ENCODE data around the gene NEK9.

The NEK9 gene

GRCh38 chr14:75050852-75051555, 75.8 kb downstream of the NEK9 start, which contains the start of gene MLH3:
Gene MLH3, minus strand, starts transcription at chr14:75051467. Its CDS starts 1,812 bp downstream, at chr14:75049655.
- peaks cover 35% of the 10 kb centered on the region; the same call in 1 of the 2 replicates for H3K36me3 ChIP-seq (ENCODE audit: insufficient read depth, low read length)
- H3K27me3 ChIP-seq (ENCODE audit: insufficient read depth, low read length) = no peaks in the 10 kb centered on the region
- H3K9me3 ChIP-seq (ENCODE audit: low read length) = no peaks in the 10 kb centered on the region
- H3K9ac ChIP-seq (ENCODE audit: low read length) = peak within 1 kb of the TSS; percentile 85
- no peaks in the 10 kb centered on the region for H4K20me1 ChIP-seq (ENCODE audit: insufficient read depth, low read length)
- H2AFZ ChIP-seq (ENCODE audit: low read length) = no peak within 1 kb of the TSS
- peaks cover 21% of the 10 kb centered on the region for H3K4me1 ChIP-seq (ENCODE audit: insufficient read depth, low read length, severe bottlenecking)
- peak within 1 kb of the TSS; percentile 78 for H3K4me2 ChIP-seq (ENCODE audit: low read length)
- peak within 1 kb of the TSS; percentile 13 for H3K27ac ChIP-seq (ENCODE audit: low read depth, low read length, poor library complexity, severe bottlenecking)
- no peaks in the 10 kb centered on the region for H3K9me2 ChIP-seq (ENCODE audit: low read depth, low read length)
- TF ChIP-seq CTCF (IDR thresholded peaks at IDR 0.05; ENCODE audit: low read length) = no peak
- no peak for TF ChIP-seq EZH2 (IDR thresholded peaks at IDR 0.05; ENCODE audit: borderline replicate concordance, low read length)
- peak within 1 kb of the TSS; percentile 73 for H3K4me3 ChIP-seq (ENCODE audit: low read depth, low read length, poor library complexity, severe bottlenecking)
- 0 out of 2 replicates have a peak, but pooled peaks cover 7% of the 10 kb centered on the region for H3F3A ChIP-seq (ENCODE audit: insufficient read depth, low read length)
- H3K79me2 ChIP-seq (ENCODE audit: insufficient read depth, low read length) = no peaks in the 10 kb centered on the region

GRCh38 chr14:75049731-75050201, 77.1 kb downstream of the NEK9 start:
- Histone ChIP-seq H3K27ac (ENCODE audit: low read depth, low read length, poor library complexity, severe bottlenecking) (no peak overlapping the region), H3K4me3 (ENCODE audit: low read depth, low read length, poor library complexity, severe bottlenecking) (peak overlapping the region; percentile 73), H3K4me2 (ENCODE audit: low read length) (peak overlapping the region; percentile 78), H3F3A (ENCODE audit: insufficient read depth, low read length) (0 out of 2 replicates have a peak, but pooled peaks cover 7% of the 10 kb centered on the region), H2AFZ (ENCODE audit: low read length) (no peak overlapping the region), H3K4me1 (ENCODE audit: insufficient read depth, low read length, severe bottlenecking) (peaks cover 25% of the 10 kb centered on the region), H3K9ac (ENCODE audit: low read length) (no peak overlapping the region), H3K27me3 (ENCODE audit: insufficient read depth, low read length) (no peaks in the 10 kb centered on the region), H3K36me3 (ENCODE audit: insufficient read depth, low read length) (peaks cover 27% of the 10 kb centered on the region; the same call in 1 of the 2 replicates), H3K9me3 (ENCODE audit: low read length) (no peaks in the 10 kb centered on the region), H3K79me2 (ENCODE audit: insufficient read depth, low read length) (no peaks in the 10 kb centered on the region), H4K20me1 (ENCODE audit: insufficient read depth, low read length) (no peaks in the 10 kb centered on the region), H3K9me2 (ENCODE audit: low read depth, low read length) (no peaks in the 10 kb centered on the region)
- TF ChIP-seq CTCF (IDR thresholded peaks at IDR 0.05; ENCODE audit: low read length) (no peak), EZH2 (IDR thresholded peaks at IDR 0.05; ENCODE audit: borderline replicate concordance, low read length) (no peak)

DNA sequence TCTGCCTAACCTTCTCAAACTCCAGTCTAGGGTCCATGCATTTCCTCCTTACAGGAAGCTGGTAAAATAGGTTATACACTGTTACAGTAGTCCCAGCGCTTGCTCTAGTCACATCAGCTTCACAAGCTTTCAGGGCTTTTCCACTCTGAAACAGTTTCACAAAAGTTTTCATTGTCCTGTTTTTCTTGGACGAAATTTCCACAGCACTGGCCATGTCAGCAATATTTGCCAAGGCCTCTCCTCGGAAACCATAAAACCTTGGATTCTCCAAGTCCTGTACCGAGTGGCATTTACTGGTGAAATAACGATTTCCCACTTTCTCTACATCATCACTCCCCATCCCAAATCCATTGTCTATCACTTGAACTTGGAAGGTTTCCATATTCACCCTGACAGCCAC, 77.7 kb downstream of the NEK9 start:
- Histone ChIP-seq H4K20me1 (ENCODE audit: insufficient read depth, low read length) (no peaks in the 10 kb centered on the region), H3K9me2 (ENCODE audit: low read depth, low read length) (no peaks in the 10 kb centered on the region), H3K79me2 (ENCODE audit: insufficient read depth, low read length) (no peaks in the 10 kb centered on the region), H3K4me3 (ENCODE audit: low read depth, low read length, poor library complexity, severe bottlenecking) (no peak overlapping the region), H3K27ac (ENCODE audit: low read depth, low read length, poor library complexity, severe bottlenecking) (no peak overlapping the region), H3K4me1 (ENCODE audit: insufficient read depth, low read length, severe bottlenecking) (peaks cover 29% of the 10 kb centered on the region), H2AFZ (ENCODE audit: low read length) (no peak overlapping the region), H3K27me3 (ENCODE audit: insufficient read depth, low read length) (no peaks in the 10 kb centered on the region), H3F3A (ENCODE audit: insufficient read depth, low read length) (0 out of 2 replicates have a peak, but pooled peaks cover 7% of the 10 kb centered on the region), H3K4me2 (ENCODE audit: low read length) (no peak overlapping the region), H3K9me3 (ENCODE audit: low read length) (no peaks in the 10 kb centered on the region), H3K9ac (ENCODE audit: low read length) (no peak overlapping the region), H3K36me3 (ENCODE audit: insufficient read depth, low read length) (peaks cover 31% of the 10 kb centered on the region; the same call in 1 of the 2 replicates)
- TF ChIP-seq EZH2 (IDR thresholded peaks at IDR 0.05; ENCODE audit: borderline replicate concordance, low read length) = no peak
- TF ChIP-seq CTCF (IDR thresholded peaks at IDR 0.05; ENCODE audit: low read length) = no peak

All from OCI-LY1 (cell line).